H1 (cell line): Measurements from ENCODE around the gene TMEM63A. TPM values are rescaled to one million over a fixed set of nuclear protein-coding genes. Genes with fewer than 3 reads are reported as not detected.
A peak's percentile ranks its signal among the peaks of the same experiment; 100 is the strongest.

Source experiments
- CTCF ChIA-PET: fragments of 300-600 bp; sonication (Branson Sonifier 250); formaldehyde crosslinking; loops from one replicate; lab custom pipeline; 2021; ENCODE audit not compliant: partially characterized antibody; lab: Charles Lee
- POLR2A ChIA-PET: fragments of 300-600 bp; sonication (Branson Sonifier 250); formaldehyde crosslinking; loops from one replicate; lab custom pipeline; 2021; ENCODE audit warnings: inconsistent platforms; ENCODE audit not compliant: partially characterized antibody; lab: Charles Lee
- DNase-seq, 2 experiments: peaks; one replicate each; pipeline versions ENCODE4 v3.0.0 to v3.0.0-alpha.2; 2010 to 2022; ENCODE audit warnings: low spot score in 2 of 2, low read depth in 1 of 2, mixed read lengths in 1 of 2
- FAIRE-seq: peaks from 2 replicates; lab custom pipeline; 2011; peaks lifted over from hg19 to GRCh38; lab: Jason Lieb, UNC
- H2AFZ ChIP-seq: 2 replicates; pipeline ENCODE4 v1.8.1; 2012; ENCODE audit warnings: low read length, inconsistent platforms
- H2AK5ac ChIP-seq: 2 replicates; pipeline ENCODE4 v1.6.1; 2013; ENCODE audit warnings: low read depth, low read length
- H2BK120ac ChIP-seq: replicated peaks from 2 replicates; pipeline ENCODE3; 2013; ENCODE audit warnings: low read depth, low read length, inconsistent platforms
- H2BK12ac ChIP-seq: 2 replicates; pipeline ENCODE4 v1.6.1; 2013; ENCODE audit warnings: low read depth, low read length
- H2BK15ac ChIP-seq: 2 replicates; pipeline ENCODE4 v1.6.1; 2013; ENCODE audit warnings: low read length
- H2BK20ac ChIP-seq: 2 replicates; pipeline ENCODE4 v1.6.1; 2013; ENCODE audit warnings: low read length
- H2BK5ac ChIP-seq: 2 replicates; pipeline ENCODE4 v1.6.1; 2013; ENCODE audit warnings: low read depth, low read length
- H3K14ac ChIP-seq: 2 replicates; pipeline ENCODE4 v1.6.1; 2013; ENCODE audit warnings: inconsistent platforms; ENCODE audit not compliant: insufficient read length
- H3K18ac ChIP-seq: 2 replicates; pipeline ENCODE4 v1.6.1; 2013; ENCODE audit warnings: low read length; ENCODE audit errors: extremely low read depth
- H3K23ac ChIP-seq: 2 replicates; pipeline ENCODE4 v1.6.1; 2013; ENCODE audit warnings: inconsistent platforms; ENCODE audit not compliant: insufficient read length
- H3K23me2 ChIP-seq: 2 replicates; pipeline ENCODE4 v1.6.1; 2013; ENCODE audit warnings: low read depth, low read length
- H3K27ac ChIP-seq: 2 replicates; pipeline ENCODE4 v1.6.1; 2011; ENCODE audit warnings: low read depth, low read length, inconsistent platforms
- H3K27me3 ChIP-seq, 4 experiments: replicated peaks in 1 of 4; 1 replicate in 1 of 4; 2 replicates in 3 of 4; pipeline versions ENCODE4 v1.6.1 to v1.8.1; 2011 to 2013; ENCODE audit warnings: low read length in 3 of 4, mild to moderate bottlenecking in 3 of 4, inconsistent platforms in 2 of 4, mixed read lengths in 2 of 4, moderate library complexity in 1 of 4; ENCODE audit not compliant: control insufficient read depth in 3 of 4, insufficient read depth in 3 of 4; ENCODE audit errors: extremely low read depth in 1 of 4
- H3K36me3 ChIP-seq, 4 experiments: 2 replicates each; pipeline versions ENCODE4 v1.6.1 to v1.8.1; 2011 to 2013; ENCODE audit warnings: mild to moderate bottlenecking in 4 of 4, low read length in 3 of 4, moderate library complexity in 2 of 4, control low read depth in 1 of 4, inconsistent platforms in 1 of 4; ENCODE audit not compliant: insufficient read depth in 4 of 4, control insufficient read depth in 2 of 4
- H3K4ac ChIP-seq: replicated peaks from 2 replicates; pipeline ENCODE3; 2013; ENCODE audit warnings: low read length, low read depth, mixed read lengths, inconsistent platforms; ENCODE audit not compliant: insufficient read length
- H3K4me1 ChIP-seq, 4 experiments: replicated peaks in 1 of 4; 1 replicate in 1 of 4; 2 replicates in 3 of 4; pipeline versions ENCODE4 v1.6.1 to v1.8.1; 2011 to 2013; ENCODE audit warnings: low read length in 3 of 4, inconsistent platforms in 2 of 4, mixed read lengths in 1 of 4; ENCODE audit not compliant: insufficient read depth in 4 of 4, control insufficient read depth in 3 of 4
- H3K4me2 ChIP-seq, 2 experiments: 2 replicates each; pipeline versions ENCODE4 v1.6.1 to v1.8.1; 2011 to 2013; ENCODE audit warnings: low read depth in 2 of 2, low read length in 2 of 2, control low read depth in 1 of 2, inconsistent platforms in 1 of 2, mild to moderate bottlenecking in 1 of 2; ENCODE audit not compliant: insufficient read depth in 1 of 2
- H3K4me3 ChIP-seq, 4 experiments: fragments of 200-600, 300-600 bp in 1 of 4; sonication (generic), shearing (Covaris generic), sonication (Bioruptor Twin) in 1 of 4; 2 replicates each; pipeline versions ENCODE4 v1.5.1 to v1.8.1; 2011 to 2016; ENCODE audit warnings: low read length in 4 of 4, low read depth in 3 of 4, control low read depth in 2 of 4, inconsistent platforms in 2 of 4, mild to moderate bottlenecking in 2 of 4, mixed read lengths in 1 of 4, moderate library complexity in 1 of 4; ENCODE audit not compliant: insufficient read depth in 2 of 4; ENCODE audit errors: extremely low read depth in 1 of 4
- H3K56ac ChIP-seq: replicated peaks from 2 replicates; pipeline ENCODE3; 2013; ENCODE audit warnings: low read depth, mild to moderate bottlenecking, mixed read lengths, low read length, inconsistent platforms; ENCODE audit not compliant: insufficient read length
- H3K79me1 ChIP-seq: 2 replicates; pipeline ENCODE4 v1.6.1; 2013; ENCODE audit warnings: low read depth, low read length, control low read depth
- H3K79me2 ChIP-seq, 2 experiments: 2 replicates each; pipeline versions ENCODE4 v1.6.1 to v1.8.1; 2012 to 2013; ENCODE audit warnings: low read length in 2 of 2, mild to moderate bottlenecking in 2 of 2, inconsistent platforms in 1 of 2; ENCODE audit not compliant: insufficient read depth in 2 of 2, control insufficient read depth in 1 of 2
- H3K9ac ChIP-seq, 4 experiments: replicated peaks in 1 of 4; 1 replicate in 1 of 4; 2 replicates in 3 of 4; pipeline versions ENCODE4 v1.6.1 to v1.8.1; 2011 to 2013; ENCODE audit warnings: low read depth in 3 of 4, low read length in 3 of 4, control low read depth in 2 of 4, mild to moderate bottlenecking in 2 of 4, moderate library complexity in 2 of 4, inconsistent platforms in 1 of 4; ENCODE audit errors: extremely low read depth in 1 of 4
- H3K9me3 ChIP-seq, 2 experiments: 2 replicates each; pipeline versions ENCODE4 v1.6.1 to v1.8.1; 2012 to 2013; ENCODE audit warnings: mild to moderate bottlenecking in 2 of 2, moderate library complexity in 2 of 2, control low read depth in 1 of 2, inconsistent platforms in 1 of 2, low read depth in 1 of 2, low read length in 1 of 2, mixed read lengths in 1 of 2; ENCODE audit not compliant: insufficient read depth in 2 of 2
- H4K20me1 ChIP-seq, 2 experiments: replicated peaks in 1 of 2; 2 replicates each; pipeline versions ENCODE3 to v1.8.1; 2011 to 2013; ENCODE audit warnings: inconsistent platforms in 2 of 2, low read length in 2 of 2, mild to moderate bottlenecking in 1 of 2; ENCODE audit not compliant: insufficient read depth in 2 of 2, control insufficient read depth in 1 of 2
- H4K5ac ChIP-seq: 2 replicates; pipeline ENCODE4 v1.6.1; 2013; ENCODE audit warnings: low read length, low read depth, mixed read lengths, inconsistent platforms; ENCODE audit not compliant: insufficient read length
- H4K8ac ChIP-seq: 2 replicates; pipeline ENCODE4 v1.8.0; 2013; ENCODE audit warnings: mild to moderate bottlenecking, moderate library complexity, low read length, inconsistent platforms; ENCODE audit not compliant: insufficient read depth; ENCODE audit errors: extremely low read depth
- H4K91ac ChIP-seq: replicated peaks from 2 replicates; pipeline ENCODE3; 2013; ENCODE audit warnings: low read length, mixed read lengths, inconsistent platforms; ENCODE audit not compliant: insufficient read length
- CHD1 ChIP-seq: IDR thresholded peaks from 2 replicates; pipeline ENCODE4 v1.6.1; 2012; ENCODE audit warnings: low read depth, low read length, improper control_type of control experiment
- CTBP2 ChIP-seq: IDR thresholded peaks from 2 replicates; pipeline ENCODE4 v1.7.0; 2011; ENCODE audit warnings: borderline replicate concordance, mild to moderate bottlenecking, moderate library complexity, mixed read lengths, low read length; ENCODE audit not compliant: insufficient read depth, insufficient read length
- CTCF ChIP-seq, 3 experiments: IDR thresholded peaks; 1 replicate in 2 of 3; 2 replicates in 1 of 3; pipeline versions ENCODE4 v1.5.1 to v1.6.1; 2011; ENCODE audit warnings: low read length in 3 of 3, mild to moderate bottlenecking in 3 of 3, inconsistent platforms in 2 of 3, low read depth in 1 of 3, moderate library complexity in 1 of 3; ENCODE audit not compliant: insufficient read depth in 1 of 3; ENCODE audit errors: control extremely low read depth in 1 of 3
- GTF2F1 ChIP-seq: IDR thresholded peaks from 2 replicates; pipeline ENCODE4 v1.6.1; 2012; ENCODE audit warnings: low read depth, low read length, improper control_type of control experiment, borderline replicate concordance
- JUN ChIP-seq: IDR thresholded peaks from 2 replicates; pipeline ENCODE4 v1.6.1; 2011; ENCODE audit warnings: low read depth, mild to moderate bottlenecking, improper control_type of control experiment, low read length
- RFX5 ChIP-seq: IDR thresholded peaks from 2 replicates; pipeline ENCODE4 v1.6.1; 2011; ENCODE audit warnings: low read depth, low read length, improper control_type of control experiment, borderline replicate concordance
- SAP30 ChIP-seq: fragments of 300-600 bp; sonication (generic); IDR thresholded peaks from 2 replicates; pipeline ENCODE4 v1.7.1; 2012; ENCODE audit warnings: low read length, moderate library complexity, mild to moderate bottlenecking, inconsistent platforms; ENCODE audit not compliant: insufficient read depth, insufficient replicate concordance
- TEAD4 ChIP-seq: IDR thresholded peaks from 2 replicates; pipeline ENCODE4 v1.6.1; 2012; ENCODE audit warnings: low read depth, low read length, inconsistent platforms, mixed read lengths
- ZNF274 ChIP-seq: IDR thresholded peaks from 2 replicates; pipeline ENCODE4 v1.7.0; 2012; ENCODE audit warnings: low read length, borderline replicate concordance; ENCODE audit errors: extremely low read depth
- WGBS, 2 experiments: shearing (Covaris generic) in 1 of 2; methylation state at CpG; one replicate each; pipeline versions ENCODE4 v1.1.6 to v1.1.7; 2013 to 2015; ENCODE audit warnings: low lambda C conversion rate in 2 of 2, mixed read lengths in 2 of 2, inconsistent platforms in 1 of 2, low coverage in 1 of 2, missing lambda C conversion rate in 1 of 2; ENCODE audit not compliant: insufficient replicate concordance in 2 of 2, insufficient coverage in 1 of 2, insufficient read length in 1 of 2; ENCODE audit errors: extremely low coverage in 1 of 2, missing lambda C conversion rate in 1 of 2; 5-methylcytosine and 5-hydroxymethylcytosine counted together
- polyA plus RNA-seq, 7 experiments: library from polyadenylated mRNA; depleted of rRNA in 3 of 7; stranded (reverse) in 5 of 7; unstranded in 2 of 7; fragments of >200 nt in 5 of 7; fragments of 200-250 nt in 2 of 7; gene quantifications; 1 replicate in 5 of 7; 2 replicates in 1 of 7; 4 replicates in 1 of 7; pipeline versions ENCODE4 v1.2.1 to v1.2.3, GENCODE V29; 2011 to 2013; ENCODE audit warnings: missing spikeins in 2 of 7, mixed read lengths in 2 of 7
- total RNA-seq: library from RNA; stranded (reverse); fragmentation: NEBNext Ultra II Directional; extraction: Animal tissue kit (Norgen Biotek cat#: 25700); gene quantifications from 2 replicates; pipeline ENCODE4 v1.2.1, GENCODE V29; 2021

Gene TMEM63A
- total and polyA plus RNA-seq, 2 of the 8 experiments (the other 6 are each of a cell fraction or from before 2014, with no cell fraction given) = 26.1 to 55.4 TPM

DNA sequence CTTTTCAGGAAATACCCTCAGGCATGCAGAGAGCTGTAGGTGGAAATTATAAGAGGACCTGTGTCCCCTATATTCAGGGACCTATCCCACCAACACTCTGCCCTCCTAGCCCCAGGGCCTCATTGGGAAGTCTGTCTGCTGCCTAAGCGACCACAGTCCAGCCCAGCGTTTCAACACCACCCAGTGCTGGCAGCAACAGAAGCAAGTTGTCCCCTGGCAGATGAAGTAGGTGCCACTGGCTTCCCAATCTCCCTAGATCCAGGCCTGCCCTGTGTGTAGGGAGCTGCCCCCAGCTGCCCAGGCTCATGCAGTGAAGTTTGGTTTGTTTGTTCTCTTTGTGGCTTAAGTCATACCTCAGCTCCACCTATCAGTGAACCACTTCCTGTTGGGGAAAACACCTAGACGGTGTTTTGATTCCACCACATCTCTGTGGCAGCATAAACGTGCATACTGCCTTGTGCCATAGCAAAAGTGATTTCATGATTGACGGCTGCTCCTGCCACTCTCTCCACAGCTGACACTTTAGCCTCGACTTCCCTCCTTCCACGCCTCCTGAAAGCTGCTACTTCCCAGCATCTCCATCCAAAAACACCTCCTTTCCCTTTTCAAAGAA lies 14.9 kb upstream of the TMEM63A start:
- Histone ChIP-seq H2AK5ac (peak overlapping the region; percentile 67; the same call in 1 of the 2 replicates), H3K4me1 (peaks cover 0 to 21% (median 19%) of the 10 kb centered on the region in 4 experiments; a peak in 6 of 7 replicates), H4K5ac (no peak overlapping the region), H2BK12ac (peak overlapping the region; percentile 70), H3K79me2 (no peaks in the 10 kb centered on the region), H2BK20ac (peak overlapping the region; percentile 76), H2BK120ac (no peak overlapping the region), H3K23ac (no peak overlapping the region), H3K27ac (no peak overlapping the region), H3K9ac (no peak overlapping the region), H3K14ac (no peak overlapping the region), H3K36me3 (no peaks in the 10 kb centered on the region), H3K4me3 (no peak overlapping the region), H3K56ac (no peak overlapping the region), H3K9me3 (no peaks in the 10 kb centered on the region), H4K91ac (peak overlapping the region; percentile 83), H2BK15ac (0 out of 2 replicates have a peak overlapping the region, but pooled peaks have one; percentile 47), H3K23me2 (no peaks in the 10 kb centered on the region), H3K27me3 (no peaks in the 10 kb centered on the region), H3K79me1 (no peaks in the 10 kb centered on the region), H3K4me2 (no peak overlapping the region; a peak in 1 of 4 replicates), H2AFZ (no peak overlapping the region), H2BK5ac (peak overlapping the region; percentile 67; the same call in 1 of the 2 replicates), H3K4ac (no peak overlapping the region), H4K8ac (no peak overlapping the region; the same call in 1 of the 2 replicates), H3K18ac (no peak overlapping the region; the same call in 1 of the 2 replicates), H4K20me1 (no peaks in the 10 kb centered on the region)
- ChIA-PET CTCF (interaction anchor here (1.0 to 18.7 kb wide), 6 partner anchors 9 to 66 kb away, joined by 3 to 406 read pairs (median 6); partner anchors contain the start of genes LEFTY1 and TMEM63A), POLR2A (interaction anchor here (0.6 to 5.2 kb wide), 8 partner anchors 8 to 119 kb away, joined by 3 to 63 read pairs (median 3); partner anchors contain the start of genes EPHX1, LEFTY1 and TMEM63A)
- no peak for FAIRE-seq
- 79% methylated on average over 7 of the region's 7 CpGs; no CpG with 5 or more reads in 1 of the 2 experiments for WGBS, 2 experiments
- DNase-seq = no peak
- TF ChIP-seq SAP30 (no peak), GTF2F1 (no peak), CTCF (IDR thresholded peaks at IDR 0.05; ENCODE audit: control extremely low read depth in 1 of 3, insufficient read depth in 1 of 3, low read depth in 1 of 3, low read length in 3 of 3) (no peak), TEAD4 (no peak), ZNF274 (no peak), CHD1 (no peak), JUN (no peak), CTBP2 (no peak), RFX5 (no peak)
